PFSK-1 (cell line): Measurements from ENCODE around the gene PDGFRB.

ENCODE experiments used
- POLR2AphosphoS5 ChIP-seq: IDR thresholded peaks from 2 replicates; pipeline ENCODE4 v1.6.1; 2012; ENCODE audit warnings: low read depth, mild to moderate bottlenecking, control low read depth, low read length, moderate library complexity
- SIN3A ChIP-seq: IDR thresholded peaks from 2 replicates; pipeline ENCODE4 v1.6.1; 2012; ENCODE audit warnings: mild to moderate bottlenecking, low read length, moderate library complexity, borderline replicate concordance; ENCODE audit not compliant: insufficient read depth
- TAF1 ChIP-seq: IDR thresholded peaks from 2 replicates; pipeline ENCODE4 v1.6.1; 2012; ENCODE audit warnings: low read length, control low read depth, borderline replicate concordance; ENCODE audit not compliant: insufficient read depth
- TF ChIP-seq, protein P1 (sequence below), 2 experiments: IDR thresholded peaks; 2 replicates each; pipeline versions ENCODE4 v1.6.1 to v1.8.0; 2011 to 2012; ENCODE audit warnings: low read depth in 2 of 2, low read length in 2 of 2, control low read depth in 1 of 2, inconsistent platforms in 1 of 2, mild to moderate bottlenecking in 1 of 2, moderate library complexity in 1 of 2; ENCODE audit not compliant: insufficient read depth in 1 of 2

DNA sequence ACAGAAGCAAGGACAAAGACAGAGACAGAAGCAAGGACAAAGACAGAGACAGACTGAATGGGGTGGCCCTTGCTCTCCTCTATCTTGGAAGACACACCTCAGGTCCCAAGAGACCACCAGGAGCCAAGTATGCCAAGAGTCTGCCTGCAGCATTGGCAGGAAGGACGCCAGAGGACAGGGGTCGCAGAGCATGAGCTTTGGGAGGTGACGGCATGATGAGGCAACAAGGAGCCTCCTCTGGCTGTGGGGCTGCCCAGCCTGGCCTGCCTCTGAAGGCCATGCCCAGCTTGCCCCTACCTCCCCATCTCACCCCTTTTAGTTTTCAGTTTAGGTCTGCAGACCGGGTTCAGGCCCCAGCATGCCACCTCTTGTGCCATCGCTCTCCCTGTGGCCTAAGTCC lies 17.6 kb downstream of the PDGFRB start:
- TF ChIP-seq, protein P1, sequence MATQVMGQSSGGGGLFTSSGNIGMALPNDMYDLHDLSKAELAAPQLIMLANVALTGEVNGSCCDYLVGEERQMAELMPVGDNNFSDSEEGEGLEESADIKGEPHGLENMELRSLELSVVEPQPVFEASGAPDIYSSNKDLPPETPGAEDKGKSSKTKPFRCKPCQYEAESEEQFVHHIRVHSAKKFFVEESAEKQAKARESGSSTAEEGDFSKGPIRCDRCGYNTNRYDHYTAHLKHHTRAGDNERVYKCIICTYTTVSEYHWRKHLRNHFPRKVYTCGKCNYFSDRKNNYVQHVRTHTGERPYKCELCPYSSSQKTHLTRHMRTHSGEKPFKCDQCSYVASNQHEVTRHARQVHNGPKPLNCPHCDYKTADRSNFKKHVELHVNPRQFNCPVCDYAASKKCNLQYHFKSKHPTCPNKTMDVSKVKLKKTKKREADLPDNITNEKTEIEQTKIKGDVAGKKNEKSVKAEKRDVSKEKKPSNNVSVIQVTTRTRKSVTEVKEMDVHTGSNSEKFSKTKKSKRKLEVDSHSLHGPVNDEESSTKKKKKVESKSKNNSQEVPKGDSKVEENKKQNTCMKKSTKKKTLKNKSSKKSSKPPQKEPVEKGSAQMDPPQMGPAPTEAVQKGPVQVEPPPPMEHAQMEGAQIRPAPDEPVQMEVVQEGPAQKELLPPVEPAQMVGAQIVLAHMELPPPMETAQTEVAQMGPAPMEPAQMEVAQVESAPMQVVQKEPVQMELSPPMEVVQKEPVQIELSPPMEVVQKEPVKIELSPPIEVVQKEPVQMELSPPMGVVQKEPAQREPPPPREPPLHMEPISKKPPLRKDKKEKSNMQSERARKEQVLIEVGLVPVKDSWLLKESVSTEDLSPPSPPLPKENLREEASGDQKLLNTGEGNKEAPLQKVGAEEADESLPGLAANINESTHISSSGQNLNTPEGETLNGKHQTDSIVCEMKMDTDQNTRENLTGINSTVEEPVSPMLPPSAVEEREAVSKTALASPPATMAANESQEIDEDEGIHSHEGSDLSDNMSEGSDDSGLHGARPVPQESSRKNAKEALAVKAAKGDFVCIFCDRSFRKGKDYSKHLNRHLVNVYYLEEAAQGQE (IDR thresholded peaks at IDR 0.05; ENCODE audit: insufficient read depth in 1 of 2, low read depth in 2 of 2, low read length in 2 of 2), result no peak
- TF ChIP-seq POLR2AphosphoS5 (no peak), TAF1 (no peak), SIN3A (no peak)
